Calu3 (cell line): ENCODE results near the gene TJAP1. TPM values are rescaled to one million over a fixed set of nuclear protein-coding genes. Genes with fewer than 3 reads are reported as not detected.

ENCODE experiments used
- BruUV-seq: library from RNA; stranded (reverse); fragments of 400-500 nt; replicated peaks from 2 replicates; lab custom pipeline; 2021; lab: Mats Ljungman, UMichigan
- CTCF ChIA-PET: fragments of 300-600 bp; sonication (Branson Sonifier 250); formaldehyde crosslinking; loops from one replicate; lab custom pipeline; 2022; ENCODE audit warnings: antibody characterized with exemption; lab: Charles Lee
- DNase-seq: peaks from one replicate; pipeline ENCODE4 v3.0.0; 2022
- H3K27ac Mint-ChIP-seq: one replicate; pipeline ENCODE4 v1.8.0; 2022; ENCODE audit warnings: mixed read lengths; ENCODE audit not compliant: unreplicated experiment
- H3K27me3 Mint-ChIP-seq: one replicate; pipeline ENCODE4 v1.8.0; 2022; ENCODE audit warnings: mixed read lengths; ENCODE audit not compliant: unreplicated experiment
- H3K36me3 Mint-ChIP-seq: one replicate; pipeline ENCODE4 v1.8.0; 2022; ENCODE audit warnings: mild to moderate bottlenecking, moderate library complexity, mixed read lengths; ENCODE audit not compliant: insufficient read depth, unreplicated experiment
- H3K4me1 Mint-ChIP-seq: one replicate; pipeline ENCODE4 v1.8.0; 2022; ENCODE audit warnings: mild to moderate bottlenecking, low read depth, mixed read lengths; ENCODE audit not compliant: unreplicated experiment
- H3K4me3 Mint-ChIP-seq: one replicate; pipeline ENCODE4 v1.8.0; 2022; ENCODE audit warnings: mild to moderate bottlenecking, low read depth, moderate library complexity, mixed read lengths; ENCODE audit not compliant: unreplicated experiment
- H3K9me3 Mint-ChIP-seq: one replicate; pipeline ENCODE4 v1.8.0; 2022; ENCODE audit warnings: low read depth, mixed read lengths; ENCODE audit not compliant: unreplicated experiment
- intact Hi-C: fragments of 100-400 bp; cut with micrococcal nuclease; formaldehyde crosslinking; loops from one replicate; pipeline ENCODE4 v1.10.0; 2022; ENCODE audit not compliant: unreplicated experiment
- microRNA-seq: library from miRNA; unstranded; fragments of <30 nt; microRNA quantifications from one replicate; pipeline ENCODE4 v1.2.0, GENCODE V29; 2022
- total RNA-seq: library from RNA; stranded (reverse); gene quantifications from 2 replicates; pipeline ENCODE4 v1.2.3, GENCODE V29; 2022
- TF ChIP-seq, protein P1 (sequence below): fragments of 200-600 bp; IDR thresholded peaks from one replicate; pipeline ENCODE4 v1.8.0; 2022; ENCODE audit warnings: antibody characterized with exemption; ENCODE audit not compliant: unreplicated experiment

TJAP1 gene
- total RNA-seq, 1 experiment from 2014 or later, result 72.3 TPM

GRCh38 chr6:43540507-43540906, 63.1 kb downstream of the TJAP1 start:
- no peak for DNase-seq
- Mint-ChIP-seq H3K27ac (no peak overlapping the region), H3K9me3 (no peaks in the 10 kb centered on the region), H3K4me3 (no peak overlapping the region), H3K36me3 (peaks cover 75% of the 10 kb centered on the region), H3K4me1 (no peaks in the 10 kb centered on the region), H3K27me3 (no peaks in the 10 kb centered on the region)
- TF ChIP-seq, protein P1, sequence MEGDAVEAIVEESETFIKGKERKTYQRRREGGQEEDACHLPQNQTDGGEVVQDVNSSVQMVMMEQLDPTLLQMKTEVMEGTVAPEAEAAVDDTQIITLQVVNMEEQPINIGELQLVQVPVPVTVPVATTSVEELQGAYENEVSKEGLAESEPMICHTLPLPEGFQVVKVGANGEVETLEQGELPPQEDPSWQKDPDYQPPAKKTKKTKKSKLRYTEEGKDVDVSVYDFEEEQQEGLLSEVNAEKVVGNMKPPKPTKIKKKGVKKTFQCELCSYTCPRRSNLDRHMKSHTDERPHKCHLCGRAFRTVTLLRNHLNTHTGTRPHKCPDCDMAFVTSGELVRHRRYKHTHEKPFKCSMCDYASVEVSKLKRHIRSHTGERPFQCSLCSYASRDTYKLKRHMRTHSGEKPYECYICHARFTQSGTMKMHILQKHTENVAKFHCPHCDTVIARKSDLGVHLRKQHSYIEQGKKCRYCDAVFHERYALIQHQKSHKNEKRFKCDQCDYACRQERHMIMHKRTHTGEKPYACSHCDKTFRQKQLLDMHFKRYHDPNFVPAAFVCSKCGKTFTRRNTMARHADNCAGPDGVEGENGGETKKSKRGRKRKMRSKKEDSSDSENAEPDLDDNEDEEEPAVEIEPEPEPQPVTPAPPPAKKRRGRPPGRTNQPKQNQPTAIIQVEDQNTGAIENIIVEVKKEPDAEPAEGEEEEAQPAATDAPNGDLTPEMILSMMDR, result no peak
- no TSS peak for BruUV-seq
- intact Hi-C loops, result no loop called here
- CTCF ChIA-PET, result interaction anchor here (0.7 kb wide), 1 partner anchor 33 kb away, joined by 3 read pairs; no protein-coding TSS in a partner anchor

DNA sequence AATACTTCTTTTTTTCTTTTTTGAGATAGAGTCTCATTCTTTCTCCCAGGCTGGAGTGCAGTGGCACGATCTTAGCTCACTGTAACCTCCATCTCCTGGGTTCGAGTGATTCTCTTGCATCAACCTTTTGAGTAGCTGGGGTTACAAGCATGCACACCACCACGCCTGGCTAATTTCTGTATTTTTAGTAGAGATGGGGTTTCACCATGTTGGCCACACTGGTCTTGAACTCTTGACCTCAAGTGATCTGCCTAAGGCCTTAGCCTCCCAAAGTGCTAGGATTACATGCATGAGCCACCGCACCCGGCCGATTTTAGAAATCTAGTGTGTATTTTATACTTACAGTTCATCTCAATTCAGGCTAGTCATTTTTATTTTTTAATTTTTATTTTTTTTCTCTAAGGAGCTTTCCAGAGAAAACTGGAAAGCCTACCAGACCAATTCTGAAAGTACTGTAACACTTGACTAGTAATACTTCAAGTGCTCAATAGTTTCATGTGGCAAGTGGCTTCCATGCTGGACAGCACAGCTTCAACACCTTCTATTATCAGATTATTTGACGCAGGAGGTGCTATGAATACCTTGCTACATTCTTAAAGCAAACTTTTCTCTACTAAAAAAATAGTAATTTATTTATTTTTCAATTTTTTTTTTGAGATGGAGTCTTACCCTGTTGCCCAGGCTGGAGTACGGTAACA, 64.6 kb downstream of the TJAP1 start:
- TF ChIP-seq, protein P1, result no peak
- Mint-ChIP-seq H3K27me3 (no peaks in the 10 kb centered on the region), H3K4me3 (no peak overlapping the region), H3K4me1 (no peaks in the 10 kb centered on the region), H3K36me3 (peaks cover 74% of the 10 kb centered on the region), H3K27ac (no peak overlapping the region), H3K9me3 (no peaks in the 10 kb centered on the region)
- no peak for DNase-seq
- BruUV-seq, result no TSS peak
- CTCF ChIA-PET, result no interaction called here
- intact Hi-C loops, result no loop called here

GRCh38 chr6:43544461-43544860, 67.1 kb downstream of the TJAP1 start:
- CTCF ChIA-PET, result no interaction called here
- H3K9me3 Mint-ChIP-seq, result no peaks in the 10 kb centered on the region
- no peak overlapping the region for H3K27ac Mint-ChIP-seq
- H3K4me1 Mint-ChIP-seq, result no peaks in the 10 kb centered on the region
- H3K27me3 Mint-ChIP-seq, result no peaks in the 10 kb centered on the region
- H3K36me3 Mint-ChIP-seq, result peaks cover 73% of the 10 kb centered on the region
- no TSS peak for BruUV-seq
- H3K4me3 Mint-ChIP-seq, result no peak overlapping the region
- TF ChIP-seq, protein P1, result no peak
- no peak for DNase-seq
- intact Hi-C loops, result no loop called here

- CTCF ChIA-PET, result no interaction called here
- H3K4me3 Mint-ChIP-seq, result no peak overlapping the region
- no peaks in the 10 kb centered on the region for H3K9me3 Mint-ChIP-seq
- no peak for DNase-seq
- no peaks in the 10 kb centered on the region for H3K27me3 Mint-ChIP-seq
- BruUV-seq, result no TSS peak
- no peaks in the 10 kb centered on the region for H3K4me1 Mint-ChIP-seq
- no peak overlapping the region for H3K27ac Mint-ChIP-seq
- intact Hi-C loops, result no loop called here
- H3K36me3 Mint-ChIP-seq, result peaks cover 72% of the 10 kb centered on the region
- TF ChIP-seq, protein P1, result no peak
Measured at GRCh38 chr6:43547222-43547621, 69.9 kb downstream of the TJAP1 start.

Small RNAs within 50 kb of the gene (microRNA-seq; reads per million reads assigned to microRNA genes)
- gene MIR6780B, result 3.2 reads per million

Other genes starting within 250 kb of the TJAP1 start
- 82.6 and 86.8 TPM in 2 replicates for gene DNPH1, start 248.1 kb upstream of the TJAP1 start, total RNA-seq
- 0.17 and 0.29 TPM in 2 replicates for gene TTBK1, start 234.1 kb upstream of the TJAP1 start, total RNA-seq
- gene SLC22A7, start 179.3 kb upstream of the TJAP1 start, total RNA-seq, result not detected in 2 replicates
- gene CRIP3, start 168.7 kb upstream of the TJAP1 start, total RNA-seq, result 2.3 and 5.4 TPM in 2 replicates
- gene ZNF318, start 107.9 kb upstream of the TJAP1 start, total RNA-seq, result 14.7 and 15.8 TPM in 2 replicates
- 53.0 and 60.4 TPM in 2 replicates for gene ABCC10, start 50.0 kb upstream of the TJAP1 start, total RNA-seq
- 0.59 and 0.86 TPM in 2 replicates for gene DLK2, start 22.0 kb upstream of the TJAP1 start, total RNA-seq
- gene LRRC73, start 32.8 kb downstream of the TJAP1 start, total RNA-seq, result 0.47 and 0.50 TPM in 2 replicates
- 127 and 133 TPM in 2 replicates for gene YIPF3, start 39.4 kb downstream of the TJAP1 start, total RNA-seq
- gene POLR1C, start 39.5 kb downstream of the TJAP1 start, total RNA-seq, result 79.6 and 92.1 TPM in 2 replicates
- gene XPO5, start 98.5 kb downstream of the TJAP1 start, total RNA-seq, result 106 and 131 TPM in 2 replicates
- 25.7 and 31.9 TPM in 2 replicates for gene POLH, start 98.6 kb downstream of the TJAP1 start, total RNA-seq
- 186 and 188 TPM in 2 replicates for gene GTPBP2, start 151.7 kb downstream of the TJAP1 start, total RNA-seq
- gene MAD2L1BP, start 158.3 kb downstream of the TJAP1 start, total RNA-seq, result 48.2 and 53.2 TPM in 2 replicates
- 0.15 and 0.19 TPM in 2 replicates for gene RSPH9, start 167.5 kb downstream of the TJAP1 start, total RNA-seq
- 88.8 and 106 TPM in 2 replicates for gene MRPS18A, start 210.2 kb downstream of the TJAP1 start, total RNA-seq